HG02840 (cell line): ENCODE results near the gene HYI.
"Not testable (repeated sequence)": the region's sequence is repeated elsewhere in the genome, so short reads cannot be mapped to it uniquely, and the experiment has no call there.

Source experiments
- ATAC-seq: cut with Tn5 transposase; IDR thresholded peaks from one replicate; pipeline ENCODE4 v1.9.1; 2021; ENCODE audit warnings: mild to moderate bottlenecking, moderate library complexity, moderate number of reproducible peaks; ENCODE audit not compliant: unreplicated experiment, low FRiP score

Gene HYI

DNA sequence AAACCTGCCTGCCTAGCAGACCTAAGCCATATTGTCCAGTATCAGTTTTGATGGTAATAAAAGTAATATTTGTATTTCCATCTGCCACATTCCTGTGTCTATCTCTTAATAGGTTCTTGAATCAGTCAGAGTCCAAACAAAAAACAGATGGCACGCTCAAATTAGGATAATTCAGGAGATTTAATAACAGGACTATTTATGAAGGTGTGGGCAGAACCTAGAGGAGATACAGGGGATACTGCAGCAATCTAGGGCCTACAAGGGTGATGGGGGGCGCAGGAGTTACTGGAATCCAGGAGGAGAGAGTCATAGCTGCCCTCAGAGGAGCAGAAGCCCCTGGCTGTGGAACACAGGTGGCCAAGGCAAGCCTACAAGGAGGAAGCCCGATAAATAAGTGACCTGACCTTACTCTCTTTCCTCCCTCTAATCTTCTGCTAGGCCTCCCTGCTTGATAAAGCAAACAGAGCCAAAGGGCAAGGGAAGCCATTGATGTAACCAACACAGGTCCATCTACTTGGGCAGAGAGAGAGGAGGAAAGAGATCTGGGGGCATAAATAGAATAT lies 11.9 kb upstream of the HYI start:
- ATAC-seq: no peak

DNA sequence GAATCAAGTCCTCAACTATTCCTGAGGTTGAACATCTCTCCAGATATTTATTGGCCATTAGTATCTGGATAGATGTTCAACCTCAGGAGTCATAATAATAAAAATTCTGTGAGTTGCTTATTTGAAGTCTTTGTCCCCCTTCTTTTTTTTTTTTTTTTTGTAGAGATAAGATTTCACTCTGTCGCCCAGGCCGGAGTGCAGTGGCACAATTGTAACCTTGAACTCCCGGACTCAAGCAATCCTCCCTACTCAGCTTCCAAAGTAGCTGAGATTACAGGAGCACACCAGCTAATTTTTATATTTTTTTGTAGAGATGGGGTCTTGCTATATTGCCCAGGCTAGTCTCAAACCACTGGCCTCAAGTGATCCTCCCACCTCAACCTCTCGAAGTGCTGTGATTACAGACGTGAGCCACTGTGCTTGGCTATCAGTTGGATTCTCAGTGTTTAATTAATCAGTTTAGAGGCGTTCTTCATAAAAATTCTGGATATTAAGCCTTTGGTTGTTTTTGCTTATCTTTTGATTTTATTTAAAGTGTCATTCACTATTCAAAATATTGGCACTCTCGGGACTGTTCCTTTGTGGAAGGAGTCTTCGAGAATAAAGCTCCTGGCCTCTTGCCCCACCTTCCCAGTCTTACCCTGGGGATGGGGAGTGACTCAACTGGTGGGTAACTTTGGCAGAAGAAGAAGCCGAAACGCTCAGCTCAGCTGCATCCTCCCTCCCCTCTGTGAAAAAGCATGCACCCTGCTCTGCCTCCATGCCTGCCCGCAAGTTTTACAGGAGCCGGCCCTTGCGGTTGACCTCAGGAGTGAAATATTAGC lies 11.2 kb upstream of the HYI start:
- ATAC-seq: no peak

DNA sequence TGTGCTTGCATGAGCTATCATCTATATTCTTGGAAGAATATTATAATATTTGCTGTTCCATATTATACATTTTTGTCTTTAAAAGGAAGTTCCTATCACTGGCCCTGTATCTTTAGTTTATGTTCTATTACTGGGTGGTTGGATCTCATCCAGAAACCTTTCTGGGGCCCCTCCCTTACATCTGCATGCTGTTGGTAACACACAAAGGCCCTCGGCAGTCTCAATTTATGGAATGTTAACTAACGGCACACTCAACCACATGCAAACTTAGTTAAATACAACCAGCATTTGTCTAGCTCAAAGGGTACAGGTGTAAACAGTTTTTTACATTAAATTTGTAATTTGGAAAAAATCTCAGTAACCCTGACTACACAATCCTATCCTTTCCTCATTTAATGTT lies 9.7 kb upstream of the HYI start:
- no peak for ATAC-seq

DNA sequence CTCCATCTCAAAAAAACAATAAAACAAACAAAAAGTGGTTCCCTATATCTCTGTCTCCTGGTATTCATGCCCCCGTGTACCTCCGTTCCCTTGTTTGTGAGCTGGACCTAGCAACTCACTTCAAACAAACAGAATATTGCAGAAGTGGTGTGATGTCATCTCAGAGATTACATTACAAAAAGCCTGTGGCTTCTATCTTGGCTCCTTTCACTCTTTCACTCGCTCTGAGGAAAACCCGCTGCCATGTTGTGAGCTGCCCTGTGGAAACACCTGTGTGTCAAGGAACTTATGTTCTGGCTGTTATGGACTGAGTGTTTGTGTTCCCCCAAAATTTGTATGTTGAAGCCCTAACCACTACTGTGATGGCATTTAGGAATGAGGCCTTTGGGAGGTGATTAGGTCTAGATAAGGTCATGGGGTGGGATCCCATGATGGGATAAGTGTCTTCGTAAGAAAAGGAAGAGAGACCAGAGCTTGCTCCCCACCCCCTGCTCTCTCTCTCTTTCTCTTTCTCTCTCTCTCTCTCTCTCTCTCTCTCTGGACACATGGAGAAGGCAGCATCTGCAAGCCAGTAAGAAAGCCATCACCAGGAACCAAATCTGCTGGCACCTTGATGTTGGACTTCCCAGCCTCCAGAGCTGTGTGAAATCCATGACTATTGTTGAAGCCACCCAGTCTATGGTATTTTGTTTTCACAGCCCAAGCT lies 7.4 kb upstream of the HYI start:
- no peak for ATAC-seq

DNA sequence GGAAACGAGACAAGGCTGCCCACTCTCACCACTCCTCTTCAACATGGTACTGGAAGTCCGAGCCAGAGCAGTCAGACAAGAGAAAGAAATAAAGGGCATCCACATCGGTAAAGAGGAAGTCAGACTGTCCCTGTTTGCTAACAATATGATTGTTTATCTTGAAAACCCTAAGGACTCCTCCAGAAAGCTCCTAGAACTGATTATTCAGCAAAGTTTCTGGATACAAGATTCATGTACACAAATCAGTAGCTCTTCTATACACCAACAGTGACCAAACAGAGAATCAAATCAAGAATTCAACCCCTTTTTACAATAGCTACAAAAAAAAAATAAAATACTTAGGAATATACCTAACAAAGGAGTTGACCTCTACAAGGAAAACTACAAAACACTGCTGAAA lies 4.6 kb upstream of the HYI start:
- ATAC-seq: not testable (repeated sequence)

DNA sequence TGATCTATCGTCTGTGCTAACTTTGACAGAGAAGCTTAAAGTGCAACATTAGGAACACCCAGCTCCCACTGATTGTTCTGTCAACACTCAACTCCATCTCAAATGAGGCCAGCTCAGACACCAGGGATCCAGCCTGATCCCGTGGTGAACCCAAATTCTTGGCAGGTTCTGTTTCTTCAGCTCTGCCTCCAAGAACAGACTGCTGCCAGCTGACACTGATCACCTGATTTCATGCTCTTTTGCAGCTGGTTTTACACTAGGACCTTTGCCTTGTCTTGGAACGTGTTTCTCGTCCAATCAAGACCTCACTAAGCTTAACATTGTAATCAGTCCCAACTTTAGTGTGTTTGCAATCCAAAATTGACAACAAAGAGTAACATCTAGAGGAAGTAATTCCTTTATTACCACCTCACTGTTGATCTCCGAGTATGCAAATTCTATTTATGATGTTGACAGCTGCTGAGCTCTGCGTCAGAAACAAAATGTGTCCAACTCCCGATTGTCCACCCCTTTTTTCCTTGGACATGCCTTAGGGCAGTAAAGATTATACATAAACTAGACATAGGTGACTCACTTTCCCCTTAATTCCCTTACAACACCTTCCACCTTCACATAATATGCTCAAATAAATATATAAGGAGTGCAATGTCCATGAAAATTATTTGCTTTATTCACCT lies 1.6 kb upstream of the HYI start:
- ATAC-seq: no peak

DNA sequence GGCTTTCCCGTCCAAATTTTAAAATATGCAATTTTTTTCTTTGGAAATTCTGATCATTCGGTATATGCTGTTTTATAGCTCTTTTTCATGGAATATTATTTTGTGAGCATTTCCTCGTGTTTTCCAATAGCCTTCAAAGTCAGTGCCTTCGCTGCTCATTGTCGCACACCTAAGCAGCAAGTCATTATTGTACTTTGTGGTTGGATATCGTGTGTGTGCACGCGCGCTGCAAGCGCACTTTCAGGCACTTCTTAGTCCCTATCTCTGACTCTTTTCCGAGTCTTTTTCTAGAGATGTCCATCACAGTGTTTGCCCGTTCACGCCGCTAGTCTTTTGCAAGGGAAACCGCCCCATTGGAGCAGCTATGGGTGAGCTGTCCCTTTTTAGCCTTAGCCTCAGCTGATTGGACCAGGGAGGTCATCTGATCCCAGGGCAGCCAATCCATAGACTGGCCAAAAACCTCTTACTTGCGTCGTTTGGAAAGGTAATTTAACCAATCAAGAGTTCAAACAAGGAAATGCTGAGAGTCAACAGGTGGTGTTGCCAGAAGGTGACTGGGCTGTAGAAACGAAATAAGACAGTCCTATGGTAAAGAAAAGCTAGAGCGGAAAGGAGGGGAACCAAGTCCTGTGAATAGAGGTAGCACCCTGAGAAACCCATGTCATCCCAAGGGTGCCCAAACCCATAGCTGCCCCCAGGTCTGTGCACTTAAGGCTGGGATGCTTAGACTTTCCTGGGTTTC lies 710 bp upstream of the HYI start:
- ATAC-seq: no peak

DNA sequence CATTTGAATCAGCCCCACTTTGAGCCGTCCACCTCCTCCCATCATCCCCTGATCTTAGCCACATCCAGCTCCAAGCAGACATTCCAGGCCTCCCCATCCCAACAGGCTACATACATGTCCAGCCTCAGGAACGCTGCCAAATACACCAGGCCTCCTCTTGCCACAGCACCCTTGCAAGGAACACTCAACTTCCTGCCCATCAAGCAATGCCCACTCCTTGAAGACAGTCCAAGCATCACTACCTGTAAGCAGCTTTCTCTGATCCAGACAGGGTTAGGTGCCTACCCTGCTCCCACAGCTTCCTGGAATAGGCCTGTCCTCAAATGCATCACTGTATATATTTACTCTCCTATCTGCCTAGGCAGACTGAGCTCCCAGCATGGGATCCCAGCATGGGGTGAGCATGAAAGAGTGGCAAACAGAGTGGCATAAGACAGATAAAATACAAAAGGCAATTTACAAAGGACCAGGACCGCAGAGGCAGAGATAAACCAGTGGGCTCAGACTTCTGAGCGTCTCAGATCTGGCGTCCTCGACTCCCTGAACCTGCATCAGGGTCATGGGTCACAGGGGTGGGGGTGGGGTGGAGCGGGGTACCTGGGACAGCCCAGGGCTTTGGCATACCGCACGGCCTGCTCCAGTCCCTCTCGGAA lies 816 bp downstream of the HYI start:
- no peak for ATAC-seq

DNA sequence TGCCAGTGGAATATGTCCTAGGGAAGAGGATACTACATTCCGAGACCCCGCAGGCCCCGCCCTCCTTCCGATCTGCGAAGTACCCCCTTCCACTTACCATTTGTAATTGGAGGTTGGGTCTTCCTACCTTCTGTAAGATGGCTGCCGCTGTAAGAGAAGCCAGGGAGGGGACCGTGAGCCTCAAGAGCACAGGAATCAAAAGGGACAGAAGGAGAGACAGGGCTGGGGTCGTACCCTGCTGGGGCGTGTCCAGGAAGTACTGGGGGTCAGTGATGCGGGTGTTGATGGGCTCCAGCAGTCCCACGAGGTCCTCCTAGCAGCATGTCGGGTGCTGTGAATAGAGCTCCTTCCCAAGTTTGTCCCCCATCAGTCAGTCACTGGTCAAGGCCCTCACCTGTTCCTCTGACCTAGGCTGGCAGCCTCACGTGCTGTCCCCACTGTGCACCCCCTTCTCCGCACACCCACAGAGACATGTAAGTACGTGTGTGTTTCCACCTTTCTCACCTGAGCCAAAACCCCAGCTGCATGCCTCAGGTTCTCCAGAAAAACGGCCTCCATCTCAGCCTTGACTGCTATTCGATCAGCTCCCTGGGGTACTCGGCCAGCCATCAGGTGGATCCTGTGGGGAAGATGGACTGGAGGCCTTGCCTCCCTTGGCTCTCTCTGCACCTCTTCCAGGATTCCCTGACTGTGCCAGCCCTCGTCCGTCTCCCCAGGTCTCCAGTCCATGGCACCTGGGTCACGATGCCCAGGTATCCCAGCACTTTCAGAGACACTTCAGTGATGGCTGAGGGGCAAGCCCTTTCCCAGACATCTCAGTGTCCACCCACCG lies 1.8 kb downstream of the HYI start:
- ATAC-seq: no peak

DNA sequence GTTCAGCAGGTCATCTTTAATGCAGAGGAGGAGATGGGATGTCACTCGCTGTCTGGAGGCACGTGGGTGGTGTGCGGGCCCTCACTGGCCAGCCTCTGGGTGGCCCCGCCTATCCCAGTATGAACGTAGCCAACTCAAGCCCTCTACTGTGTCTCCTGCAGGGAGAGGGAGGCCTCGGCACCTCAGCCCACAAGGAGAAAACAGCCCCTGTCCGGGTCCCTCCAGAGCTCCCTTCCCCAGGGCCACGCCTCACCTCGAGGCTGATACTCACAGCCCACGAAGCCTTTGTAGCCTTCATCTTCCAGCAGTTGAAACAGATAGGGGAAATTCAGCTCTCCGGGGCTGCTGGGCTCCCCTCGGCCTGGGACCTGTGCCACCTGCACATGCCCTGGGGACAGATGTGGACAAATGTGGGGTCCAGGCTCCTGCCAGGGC lies 2.6 kb downstream of the HYI start:
- ATAC-seq: no peak

DNA sequence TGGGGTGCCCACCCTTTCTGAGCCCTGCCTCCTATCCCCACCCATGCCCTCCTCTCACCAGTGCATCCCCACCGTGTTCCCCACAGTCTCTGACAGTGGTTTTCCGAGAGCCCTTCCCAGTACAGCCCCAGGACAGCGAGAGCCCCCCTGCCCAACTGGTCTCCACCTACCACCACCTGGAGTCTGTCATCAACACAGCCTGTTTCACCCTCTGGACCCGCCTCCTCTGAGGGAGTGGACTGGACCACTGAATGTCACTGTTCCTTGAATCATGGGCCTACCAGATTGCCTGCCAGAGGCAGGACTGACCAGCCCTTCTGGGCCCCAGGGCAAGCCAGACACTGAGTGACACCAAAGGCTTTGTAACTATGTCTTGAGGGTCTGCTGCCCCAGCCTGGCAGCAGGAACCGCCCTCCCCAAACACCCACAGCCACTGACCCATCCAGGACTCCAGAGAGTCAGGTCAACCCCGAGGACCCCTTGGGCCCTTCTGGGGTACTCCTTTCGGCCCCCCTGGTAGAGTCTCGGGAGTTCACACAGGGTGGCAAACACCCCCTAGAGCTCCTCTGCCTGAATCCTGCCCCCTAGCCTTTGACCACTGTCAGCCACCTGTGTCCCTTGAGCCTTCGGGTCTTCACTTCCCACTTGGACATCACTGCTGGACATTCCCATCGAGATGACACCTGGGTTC lies 3.3 kb downstream of the HYI start:
- ATAC-seq: no peak

DNA sequence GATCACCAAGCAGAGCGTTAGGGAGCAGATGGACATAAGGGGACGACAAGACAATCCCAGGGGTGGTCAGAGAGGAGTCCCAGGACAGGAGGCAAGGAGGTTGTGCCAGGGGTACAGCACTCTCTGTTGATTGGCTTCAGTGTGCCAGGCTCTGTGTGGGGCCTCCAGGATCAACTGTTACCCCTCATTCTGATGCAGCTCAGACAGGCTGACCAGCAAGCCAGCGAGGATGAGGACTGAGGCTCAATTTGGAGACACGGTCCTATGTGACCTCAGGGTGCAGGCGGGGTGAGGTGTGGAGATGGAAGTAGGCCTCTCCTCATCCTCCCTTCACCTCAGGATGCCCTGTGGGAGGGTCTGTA lies 4.0 kb downstream of the HYI start:
- no peak for ATAC-seq

DNA sequence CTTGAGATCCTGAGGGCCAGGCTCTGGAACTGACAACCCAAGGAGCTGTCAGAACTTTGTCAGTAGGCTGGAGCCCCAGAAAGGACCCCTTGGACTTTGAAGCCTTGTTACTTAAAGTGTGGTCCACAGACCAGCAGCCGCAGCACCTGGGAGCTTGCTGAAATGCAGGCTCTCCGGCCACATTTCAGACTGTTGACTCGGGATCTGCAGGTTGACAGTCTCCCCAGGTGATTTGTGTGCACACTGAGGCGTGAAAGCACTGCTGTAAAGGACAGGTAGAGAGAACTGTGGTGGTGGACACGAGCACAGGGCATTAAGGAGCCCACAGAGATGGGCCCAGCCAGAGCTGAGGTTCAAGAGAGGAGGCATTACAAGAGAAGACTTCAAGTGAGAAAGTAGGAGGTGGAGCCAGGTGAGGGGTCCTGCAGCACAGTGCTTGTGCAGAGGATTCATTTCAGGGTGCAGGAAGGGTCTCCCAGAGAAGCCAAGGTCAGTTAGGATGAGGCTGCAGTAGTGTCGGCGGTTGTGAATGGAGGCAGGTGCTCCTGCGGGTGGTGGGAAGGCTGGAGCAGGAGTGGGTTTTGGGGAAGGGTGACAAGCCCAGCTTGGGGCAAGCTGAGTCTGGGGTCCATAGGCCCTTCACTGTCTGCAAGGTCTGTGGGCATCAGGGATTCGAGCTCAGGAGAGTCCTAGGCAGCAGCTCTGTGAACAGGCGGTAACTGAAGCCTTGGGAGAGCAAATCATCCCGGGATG lies 4.6 kb downstream of the HYI start:
- no peak for ATAC-seq

DNA sequence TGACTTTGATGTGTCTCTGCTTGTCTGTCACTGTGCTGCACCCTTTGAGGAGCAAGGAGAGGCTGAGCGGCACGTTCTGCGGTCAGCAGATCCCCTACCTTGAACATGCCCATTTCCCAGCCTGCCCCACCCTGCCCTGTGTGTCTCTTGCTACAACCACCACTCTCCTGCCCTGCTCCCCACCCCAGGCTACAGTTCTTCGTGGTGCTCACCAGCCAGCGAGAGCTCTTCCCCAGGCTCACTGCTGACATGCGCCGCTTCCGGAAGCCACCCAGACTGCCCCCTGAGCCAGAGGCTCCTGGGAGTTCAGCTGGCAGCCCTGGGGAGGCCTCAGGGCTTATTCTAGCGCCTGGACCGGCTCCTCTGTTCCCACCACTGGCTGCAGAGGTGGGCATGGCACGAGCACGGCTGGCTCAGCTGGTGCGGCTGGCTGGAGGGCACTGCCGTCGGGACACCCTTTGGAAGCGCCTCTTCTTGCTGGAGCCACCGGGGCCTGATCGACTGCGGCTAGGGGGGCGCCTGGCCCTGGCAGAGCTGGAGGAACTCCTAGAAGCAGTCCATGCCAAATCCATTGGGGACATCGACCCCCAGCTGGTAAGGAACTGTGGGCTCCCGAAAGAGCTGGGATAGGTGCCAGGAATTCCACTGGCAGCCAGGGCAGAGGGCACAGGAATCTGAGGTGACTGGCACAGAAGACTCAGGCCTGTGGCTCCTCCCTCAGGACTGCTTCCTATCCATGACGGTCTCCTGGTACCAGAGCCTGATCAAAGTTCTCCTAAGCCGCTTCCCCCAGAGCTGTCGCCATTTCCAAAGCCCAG lies 5.6 kb downstream of the HYI start:
- ATAC-seq: no peak

DNA sequence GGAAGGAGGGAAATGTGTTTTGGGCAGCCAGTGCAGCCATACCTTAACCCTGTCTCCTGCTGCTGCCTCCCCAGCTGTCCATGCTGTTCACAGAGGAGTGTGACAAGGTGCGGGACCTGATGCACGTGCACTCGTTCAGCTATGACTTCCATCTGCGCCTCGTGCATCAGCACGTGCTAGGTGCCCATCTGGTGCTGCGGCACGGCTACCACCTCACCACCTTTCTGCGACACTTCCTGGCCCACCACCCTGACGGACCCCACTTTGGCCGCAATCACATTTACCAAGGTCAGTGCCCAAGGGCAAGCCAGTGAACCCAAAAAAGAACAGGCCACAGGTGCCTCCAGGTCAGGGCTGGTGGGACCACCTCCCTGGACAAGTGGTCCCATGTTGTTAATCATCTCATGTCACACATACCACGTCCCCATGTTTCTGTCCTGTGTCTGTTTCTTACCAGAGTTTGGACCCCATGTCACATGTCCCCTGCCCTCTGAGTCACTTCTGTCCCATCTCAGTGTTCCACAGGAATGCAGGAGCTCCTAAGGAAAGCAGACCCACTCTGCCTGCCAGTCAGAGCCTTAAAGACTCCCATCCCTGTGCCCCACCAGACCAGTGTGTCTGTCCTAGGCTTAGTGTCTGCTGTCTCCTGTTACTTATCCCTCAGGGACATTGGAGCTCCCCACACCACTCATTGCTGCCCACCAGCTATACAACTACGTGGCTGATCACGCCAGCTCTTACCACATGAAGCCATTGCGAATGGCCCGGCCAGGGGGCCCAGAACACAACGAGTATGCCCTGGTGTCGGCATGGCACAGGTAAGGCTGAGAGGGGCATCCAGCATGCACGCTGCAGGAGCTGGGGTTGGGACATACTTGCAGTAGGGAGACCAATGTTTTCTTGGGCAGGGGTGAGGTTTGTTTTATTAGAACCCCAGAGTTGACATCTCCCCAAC lies 6.6 kb downstream of the HYI start:
- no peak for ATAC-seq

DNA sequence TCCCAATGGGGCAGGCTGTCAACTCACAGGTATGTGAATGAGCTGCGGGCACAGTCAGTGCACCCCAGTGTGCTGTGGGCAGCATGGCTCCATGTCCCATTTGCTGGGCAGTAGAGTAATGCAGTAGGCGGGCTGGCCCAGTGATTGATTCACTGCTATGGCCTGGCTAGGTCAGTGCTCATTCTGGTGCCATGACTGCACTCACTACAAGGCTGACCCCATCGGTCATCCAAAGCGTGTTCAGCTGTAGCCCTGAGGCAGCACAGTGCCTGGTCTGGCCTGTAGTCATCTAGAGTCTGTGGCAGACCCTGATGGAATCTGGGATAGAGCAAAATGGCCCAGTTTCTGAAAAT lies 7.4 kb downstream of the HYI start:
- no peak for ATAC-seq
